ENCODE measurements around the gene GNAI3.
A peak's percentile ranks its signal among the peaks of the same experiment; 100 is the strongest.

The GNAI3 gene

GRCh38 chr1:109649491-109649914 is 101.1 kb downstream of the GNAI3 start:
- no peak overlapping the region for H2AFZ ChIP-seq (ENCODE audit: low read depth, low read length, severe bottlenecking)
- no peak overlapping the region for H3K4me3 ChIP-seq (ENCODE audit: insufficient read depth, low read length, poor library complexity, severe bottlenecking)
- no peaks in the 10 kb centered on the region for H3K9me3 ChIP-seq (ENCODE audit: insufficient read depth, low read length)
- H3K36me3 ChIP-seq (ENCODE audit: low read length): no peaks in the 10 kb centered on the region
- TF ChIP-seq CTCF (IDR thresholded peaks at IDR 0.05; ENCODE audit: insufficient read depth, low read length, poor library complexity, severe bottlenecking) (peak; percentile 55), EZH2phosphoT487 (conservative IDR thresholded peaks at IDR 0.05; ENCODE audit: low read length) (no peak)
- no peaks in the 10 kb centered on the region for H3K9me2 ChIP-seq (replicated peaks; ENCODE audit: insufficient read depth, low read length)
- no peaks in the 10 kb centered on the region for H4K20me1 ChIP-seq (ENCODE audit: low read depth, low read length)
- H3F3A ChIP-seq (ENCODE audit: insufficient read depth): no peaks in the 10 kb centered on the region
- H3K27ac ChIP-seq (ENCODE audit: low read depth, low read length): no peak overlapping the region
- H3K9ac ChIP-seq (ENCODE audit: low read length): no peak overlapping the region
- peak overlapping the region; percentile 39 for H3K4me2 ChIP-seq (ENCODE audit: low read depth, low read length, poor library complexity, severe bottlenecking)
- H3K27me3 ChIP-seq (ENCODE audit: low read length): no peaks in the 10 kb centered on the region
- H3K79me2 ChIP-seq (ENCODE audit: insufficient read depth, low read length): no peaks in the 10 kb centered on the region

GRCh38 chr1:109650609-109651008 is 102.2 kb downstream of the GNAI3 start:
- Histone ChIP-seq H3K27ac (ENCODE audit: low read depth, low read length) (no peak overlapping the region), H4K20me1 (ENCODE audit: low read depth, low read length) (no peaks in the 10 kb centered on the region), H3K27me3 (ENCODE audit: low read length) (no peaks in the 10 kb centered on the region), H3K9me3 (ENCODE audit: insufficient read depth, low read length) (no peaks in the 10 kb centered on the region), H2AFZ (ENCODE audit: low read depth, low read length, severe bottlenecking) (no peak overlapping the region), H3K4me3 (ENCODE audit: insufficient read depth, low read length, poor library complexity, severe bottlenecking) (no peak overlapping the region), H3K4me2 (ENCODE audit: low read depth, low read length, poor library complexity, severe bottlenecking) (no peak overlapping the region), H3K36me3 (ENCODE audit: low read length) (no peaks in the 10 kb centered on the region), H3K9ac (ENCODE audit: low read length) (no peak overlapping the region), H3K9me2 (replicated peaks; ENCODE audit: insufficient read depth, low read length) (no peaks in the 10 kb centered on the region), H3K79me2 (ENCODE audit: insufficient read depth, low read length) (no peaks in the 10 kb centered on the region), H3F3A (ENCODE audit: insufficient read depth) (no peaks in the 10 kb centered on the region)
- no peak for TF ChIP-seq CTCF (IDR thresholded peaks at IDR 0.05; ENCODE audit: insufficient read depth, low read length, poor library complexity, severe bottlenecking)
- no peak for TF ChIP-seq EZH2phosphoT487 (conservative IDR thresholded peaks at IDR 0.05; ENCODE audit: low read length)

GRCh38 chr1:109652402-109652801 is 104.0 kb downstream of the GNAI3 start:
- H3K79me2 ChIP-seq (ENCODE audit: insufficient read depth, low read length): no peaks in the 10 kb centered on the region
- H3K9me2 ChIP-seq (replicated peaks; ENCODE audit: insufficient read depth, low read length): no peaks in the 10 kb centered on the region
- no peaks in the 10 kb centered on the region for H3K9me3 ChIP-seq (ENCODE audit: insufficient read depth, low read length)
- H3K9ac ChIP-seq (ENCODE audit: low read length): no peak overlapping the region
- no peak overlapping the region for H3K4me2 ChIP-seq (ENCODE audit: low read depth, low read length, poor library complexity, severe bottlenecking)
- H3K4me3 ChIP-seq (ENCODE audit: insufficient read depth, low read length, poor library complexity, severe bottlenecking): no peak overlapping the region
- H3K27ac ChIP-seq (ENCODE audit: low read depth, low read length): no peak overlapping the region
- TF ChIP-seq EZH2phosphoT487 (conservative IDR thresholded peaks at IDR 0.05; ENCODE audit: low read length) (no peak), CTCF (IDR thresholded peaks at IDR 0.05; ENCODE audit: insufficient read depth, low read length, poor library complexity, severe bottlenecking) (no peak)
- no peaks in the 10 kb centered on the region for H3K36me3 ChIP-seq (ENCODE audit: low read length)
- H2AFZ ChIP-seq (ENCODE audit: low read depth, low read length, severe bottlenecking): no peak overlapping the region
- H3F3A ChIP-seq (ENCODE audit: insufficient read depth): no peaks in the 10 kb centered on the region
- H4K20me1 ChIP-seq (ENCODE audit: low read depth, low read length): no peaks in the 10 kb centered on the region
- no peaks in the 10 kb centered on the region for H3K27me3 ChIP-seq (ENCODE audit: low read length)

All from SU-DHL-6 (cell line).